Stimulated activated CD8-positive, alpha-beta memory T cell treated with anti-CD3 and anti-CD28 coated beads, Interleukin-12 subunit alpha, Interleukin-12 subunit beta, amount 100 ng/mL, for 1 hour (primary cell): ENCODE data around the gene SPECC1.
"Not testable (repeated sequence)": the region's sequence is repeated elsewhere in the genome, so short reads cannot be mapped to it uniquely, and the experiment has no call there.

ENCODE experiments used
- DNase-seq: peaks from one replicate; pipeline ENCODE4 v3.0.0-alpha.2; 2020; ENCODE audit warnings: low read depth

The SPECC1 gene

GRCh38 chr17:20009302-20010098 lies at the start of gene SPECC1:
SPECC1 (plus strand) TSS chr17:20009359; CDS start chr17:20096652, 87,293 bp downstream.
- peak; percentile 70 for DNase-seq

GRCh38 chr17:19962954-19963353 lies 46.2 kb upstream of the SPECC1 start:
- DNase-seq: not testable (repeated sequence)

GRCh38 chr17:19973156-19973555 lies 36.0 kb upstream of the SPECC1 start:
- DNase-seq: no peak

- DNase-seq: no peak
These were observed 33.6 kb upstream of the SPECC1 start for GRCh38 chr17:19975601-19976000.

GRCh38 chr17:19977293-19978208 lies 31.6 kb upstream of the SPECC1 start, which contains the start of gene AKAP10:
AKAP10 (minus strand) TSS chr17:19977828; CDS start chr17:19977679, 149 bp downstream.
- DNase-seq: peak; percentile 89

GRCh38 chr17:19978209-19978802 lies 30.9 kb upstream of the SPECC1 start:
- DNase-seq: no peak

- DNase-seq: no peak
These were observed 30.4 kb upstream of the SPECC1 start for GRCh38 chr17:19978805-19979211.

- DNase-seq: no peak
These were observed 29.0 kb upstream of the SPECC1 start for GRCh38 chr17:19979917-19980770.

- no peak for DNase-seq
These were observed 22.0 kb upstream of the SPECC1 start for GRCh38 chr17:19986941-19987861.

- no peak for DNase-seq
These were observed 21.3 kb upstream of the SPECC1 start for GRCh38 chr17:19987897-19988296.

- no peak for DNase-seq
These were observed 17.8 kb upstream of the SPECC1 start for GRCh38 chr17:19991252-19991885.

GRCh38 chr17:19992803-19993713 lies 16.1 kb upstream of the SPECC1 start:
- peak; percentile 60 for DNase-seq

GRCh38 chr17:19996086-19996485 lies 13.1 kb upstream of the SPECC1 start:
- DNase-seq: no peak

- DNase-seq: no peak
These were observed 12.7 kb upstream of the SPECC1 start for GRCh38 chr17:19996502-19996901.

- no peak for DNase-seq
These were observed 712 bp upstream of the SPECC1 start for GRCh38 chr17:20008242-20009051.

- no peak for DNase-seq
These were observed 182 bp upstream of the SPECC1 start for GRCh38 chr17:20009052-20009301.

- no peak for DNase-seq
These were observed 1.1 kb downstream of the SPECC1 start for GRCh38 chr17:20010099-20010863.
